Measurements from ENCODE around the gene MYOM1.
"Not testable (repeated sequence)": the region's sequence is repeated elsewhere in the genome, so short reads cannot be mapped to it uniquely, and the experiment has no call there.

The MYOM1 gene

GRCh38 chr18:3053081-3053480 lies 166.7 kb downstream of the MYOM1 start:
- DNase-seq: no peak

DNA sequence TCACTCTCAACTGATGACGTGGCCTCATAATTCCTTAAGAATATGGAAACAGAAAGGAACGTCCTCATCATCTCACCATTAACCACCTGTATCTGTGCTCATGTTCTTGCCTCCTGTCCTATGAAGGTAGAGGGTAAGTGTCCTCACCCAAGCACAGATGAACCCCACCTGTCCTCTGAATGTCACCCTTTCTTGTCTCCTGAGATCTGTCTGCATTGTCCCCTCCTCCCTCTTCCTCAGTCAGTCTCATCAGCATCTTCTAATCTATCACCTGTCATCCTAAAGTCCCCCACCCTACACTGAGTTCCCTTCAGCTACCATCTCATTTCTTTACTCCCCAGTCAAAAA lies 167.4 kb downstream of the MYOM1 start:
- peak; percentile 12 for DNase-seq

GRCh38 chr18:3051718-3052410 lies 167.9 kb downstream of the MYOM1 start:
- peak; percentile 28 for DNase-seq

- not testable (repeated sequence) for DNase-seq
Observed at GRCh38 chr18:3049897-3050454, 169.8 kb downstream of the MYOM1 start.

GRCh38 chr18:3048820-3049349 lies 170.9 kb downstream of the MYOM1 start:
- DNase-seq: no peak

GRCh38 chr18:3048121-3048520 lies 171.6 kb downstream of the MYOM1 start:
- DNase-seq: no peak

GRCh38 chr18:3046216-3046808 lies 173.5 kb downstream of the MYOM1 start:
- DNase-seq: no peak

DNA sequence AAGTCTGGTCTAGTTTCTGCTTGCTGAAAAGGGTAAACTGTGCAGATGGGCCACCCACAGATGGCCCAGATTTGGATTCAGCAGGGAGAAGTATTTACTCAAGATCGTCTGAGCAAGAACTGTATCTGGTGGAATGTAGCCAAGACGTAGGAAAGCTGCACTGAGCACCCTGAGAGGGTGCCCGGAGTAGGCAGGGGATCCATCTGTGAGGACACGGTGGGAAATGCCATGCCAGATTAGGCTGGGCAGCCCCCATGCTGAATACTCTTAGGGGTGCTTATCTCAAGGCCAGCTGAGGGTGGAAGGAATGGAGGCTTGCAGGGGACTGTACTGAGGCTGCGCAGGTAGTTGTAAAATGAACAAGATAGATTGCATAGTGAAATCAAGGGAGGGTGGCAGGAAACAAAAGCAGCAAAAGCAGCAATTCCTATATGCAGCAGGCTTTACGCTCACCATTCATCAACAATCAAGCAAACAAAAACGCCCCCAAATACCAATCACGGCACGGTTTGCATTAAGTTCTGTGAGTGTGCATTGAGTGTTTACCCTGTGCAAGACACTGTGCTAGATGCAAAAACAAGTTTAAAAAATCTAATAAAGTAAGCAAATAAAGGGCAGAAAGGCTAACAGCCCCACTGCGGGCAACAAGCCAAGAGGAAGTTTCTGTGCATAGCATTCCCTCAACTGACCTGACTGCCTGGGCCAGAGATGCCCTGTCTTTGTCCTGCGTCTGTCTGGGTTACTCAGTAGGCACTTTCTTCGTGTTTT lies 174.7 kb downstream of the MYOM1 start:
- DNase-seq: no peak

- no peak for DNase-seq
Observed at GRCh38 chr18:3042379-3042778, 177.4 kb downstream of the MYOM1 start.

DNA sequence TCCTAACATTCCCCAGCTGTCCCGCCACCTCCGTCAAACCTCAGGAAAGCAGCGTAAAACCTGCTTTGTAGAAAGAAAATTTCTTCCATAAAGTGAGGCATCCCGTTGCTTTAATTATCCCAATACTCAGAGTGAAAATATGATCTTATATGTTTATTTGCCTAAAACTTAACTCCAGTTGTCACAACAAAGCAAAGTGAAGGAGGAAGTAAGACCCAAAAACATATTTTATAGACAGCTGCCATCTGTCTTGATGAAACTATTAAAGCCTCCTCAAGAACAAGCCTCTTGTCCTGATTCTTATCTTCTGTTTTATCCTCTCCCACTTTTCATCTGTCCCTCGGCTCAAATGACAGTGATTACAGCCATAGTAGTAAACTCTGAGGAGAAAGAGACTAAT lies 177.9 kb downstream of the MYOM1 start:
- DNase-seq: no peak

DNA sequence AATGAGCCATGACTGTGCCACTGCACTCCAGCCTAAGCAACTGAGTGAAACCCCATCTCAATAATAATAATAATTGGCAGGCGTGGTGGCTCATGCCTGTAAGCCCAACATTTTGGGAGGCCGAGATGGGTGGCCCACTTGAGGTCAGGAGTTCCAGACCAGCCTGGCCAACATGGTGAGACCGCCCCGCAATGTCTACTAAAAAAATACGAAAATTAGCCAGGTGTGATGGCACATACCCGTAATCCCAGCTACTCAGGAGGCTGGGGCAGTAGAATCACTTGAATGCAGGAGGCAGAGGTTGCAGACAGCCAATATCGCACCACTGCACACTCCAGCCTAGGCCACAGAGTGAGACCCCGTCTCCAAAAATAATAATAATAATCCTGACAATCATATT lies 178.9 kb downstream of the MYOM1 start:
- DNase-seq: no peak

- DNase-seq: no peak
Observed at GRCh38 chr18:3040173-3040572, 179.6 kb downstream of the MYOM1 start.

DNA sequence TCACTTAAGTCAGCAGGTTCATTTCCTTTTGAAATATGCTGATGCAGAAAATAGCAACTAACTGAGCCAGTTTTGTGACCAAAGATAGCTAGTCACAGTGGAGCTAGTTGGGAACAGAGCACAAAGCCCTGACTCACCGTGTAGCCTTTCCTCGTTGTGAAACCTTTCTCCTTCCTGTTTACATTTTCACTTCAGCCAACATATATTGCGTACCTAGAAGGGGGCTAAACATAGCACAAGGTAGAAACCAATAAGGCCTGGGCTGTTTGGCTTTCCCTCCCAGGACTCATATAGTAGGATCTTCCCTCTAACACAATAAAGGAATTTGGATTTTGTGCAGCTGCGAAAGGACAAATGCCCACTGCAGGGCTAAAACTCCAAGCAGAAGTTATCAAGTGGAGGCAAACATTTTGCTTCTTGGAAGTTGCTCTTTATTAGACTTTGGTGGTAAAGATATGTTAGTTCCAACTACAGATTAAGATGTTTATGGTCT lies 182.3 kb downstream of the MYOM1 start:
- peak; percentile 18 for DNase-seq

- DNase-seq: no peak
Observed at GRCh38 chr18:3036108-3036507, 183.7 kb downstream of the MYOM1 start.

DNA sequence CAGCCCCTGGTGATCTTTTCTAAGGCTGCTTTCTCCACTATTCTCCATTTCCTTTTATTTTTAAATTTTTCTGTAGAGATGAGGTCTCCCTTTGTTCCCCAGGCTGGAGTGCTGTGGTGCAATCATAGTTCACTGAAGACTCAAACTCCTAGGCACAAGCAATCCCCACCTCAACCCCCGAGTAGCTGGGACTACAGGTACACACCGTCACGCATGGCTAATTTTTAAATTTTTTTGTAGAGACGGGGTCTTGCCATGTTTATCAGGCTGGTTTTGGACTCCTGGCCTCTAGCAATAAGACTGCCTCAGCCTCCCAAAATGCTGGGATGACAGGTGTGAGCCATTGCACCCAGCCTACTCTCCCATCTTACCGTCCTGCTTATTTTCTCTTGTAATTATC lies 184.1 kb downstream of the MYOM1 start:
- no peak for DNase-seq

GRCh38 chr18:3032721-3033120 lies 187.0 kb downstream of the MYOM1 start:
- DNase-seq: no peak

DNA sequence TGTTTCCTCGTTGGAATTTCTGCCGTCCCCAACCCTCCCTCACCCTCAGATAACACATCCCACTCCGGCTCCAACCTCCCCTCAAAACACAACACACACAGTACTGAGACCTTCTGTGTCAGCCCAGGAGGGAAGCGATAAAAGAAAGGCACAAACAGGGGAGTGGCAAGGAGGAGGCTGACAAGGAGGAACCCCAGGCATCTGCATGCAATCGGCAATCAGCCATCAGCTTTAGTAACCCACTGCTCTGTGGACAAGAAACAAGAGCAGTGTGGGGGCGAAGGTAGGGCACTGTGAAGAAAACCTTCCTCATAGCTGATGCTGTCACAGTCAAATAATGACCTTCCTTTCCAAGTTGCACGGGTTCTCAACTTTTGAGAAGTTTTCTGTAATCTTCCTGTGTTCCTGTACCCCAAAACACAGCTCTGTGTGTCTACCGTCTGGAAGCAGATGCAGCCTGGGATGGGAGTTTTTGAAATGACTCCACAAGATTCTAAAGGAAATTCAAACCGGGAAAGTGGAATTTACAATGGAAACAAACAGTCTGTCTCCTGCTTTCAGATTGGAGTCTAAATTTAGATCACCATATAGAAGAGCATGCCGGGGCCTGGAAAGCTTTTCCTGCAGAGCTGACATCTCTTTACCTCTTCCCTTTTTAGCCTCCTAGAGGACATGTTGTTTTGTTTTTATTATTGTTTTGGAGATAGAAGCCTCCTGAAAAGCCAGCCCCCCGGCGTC lies 190.4 kb downstream of the MYOM1 start:
- DNase-seq: no peak

- not testable (repeated sequence) for DNase-seq
Observed at GRCh38 chr18:3028115-3028514, 191.7 kb downstream of the MYOM1 start.

DNA sequence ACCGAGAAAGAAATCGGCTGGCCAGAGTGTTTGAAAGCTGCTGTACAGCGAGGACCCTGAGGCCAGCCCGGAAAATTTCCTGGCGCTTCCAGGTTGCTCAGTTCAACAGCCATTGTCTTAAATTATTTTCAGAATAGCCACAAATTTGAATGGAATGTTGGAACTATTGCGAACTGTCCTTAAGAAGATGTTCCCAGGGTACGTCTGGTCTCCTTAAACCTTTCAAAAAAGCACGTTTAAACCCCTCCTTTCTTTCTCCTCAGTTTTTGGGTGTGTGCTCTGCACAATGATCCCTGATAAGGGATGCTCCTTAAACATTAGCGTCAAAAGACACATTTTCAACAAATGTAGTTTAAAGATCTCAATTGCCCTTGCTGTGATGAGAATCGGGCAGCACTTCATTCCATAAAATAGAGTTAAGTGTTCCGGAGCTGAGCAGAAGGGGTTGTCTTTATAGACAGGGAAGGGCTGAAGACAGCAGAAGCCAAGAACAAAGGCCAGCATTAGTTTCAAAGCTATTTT lies 192.3 kb downstream of the MYOM1 start:
- DNase-seq: no peak

GRCh38 chr18:3025544-3025943 lies 194.2 kb downstream of the MYOM1 start:
- DNase-seq: no peak

DNA sequence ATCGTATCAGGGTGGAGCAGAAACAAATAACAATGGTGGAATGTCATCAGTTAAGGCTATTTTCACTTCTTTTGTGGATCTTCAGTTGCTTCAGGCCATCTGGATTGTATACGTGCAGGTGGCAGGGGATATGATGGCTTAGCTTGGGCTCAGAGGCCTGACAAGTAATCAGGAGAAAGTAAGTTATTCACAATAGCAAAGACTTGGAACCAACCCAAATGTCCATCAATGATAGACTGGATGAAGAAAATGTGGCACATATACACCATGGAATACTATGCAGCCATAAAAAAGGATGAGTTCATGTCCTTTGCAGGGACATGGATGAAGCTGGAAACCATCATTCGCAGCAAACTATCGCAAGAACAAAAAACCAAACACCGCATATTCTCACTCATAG lies 196.2 kb downstream of the MYOM1 start:
- DNase-seq: not testable (repeated sequence)

All from CD4-positive, alpha-beta T cell treated with Interleukin-17A for 1 hour (primary cell).